Activated CD8-positive, alpha-beta memory T cell treated with anti-CD3 and anti-CD28 coated beads for 36 hours (primary cell): ENCODE data around the gene RUNX3. TPM values are rescaled to one million over a fixed set of nuclear protein-coding genes. Genes with fewer than 3 reads are reported as not detected.

Experiments used
- CTCF ChIA-PET: fragments of 350-600 bp; sonication (Branson Sonifier 250); formaldehyde crosslinking; loops from one replicate; lab custom pipeline; 2021; ENCODE audit warnings: antibody characterized with exemption; lab: Charles Lee
- POLR2A ChIA-PET: fragments of 350-600 bp; sonication (Branson Sonifier 250); formaldehyde crosslinking; loops from one replicate; lab custom pipeline; 2021; ENCODE audit warnings: antibody characterized with exemption; lab: Charles Lee
- total RNA-seq, 2 experiments: library from RNA; stranded (reverse); gene quantifications; one replicate each; pipeline ENCODE4 v1.2.3, GENCODE V29; 2021

RUNX3 gene
- total RNA-seq, 2 experiments from 2014 or later = 173 to 183 TPM

DNA sequence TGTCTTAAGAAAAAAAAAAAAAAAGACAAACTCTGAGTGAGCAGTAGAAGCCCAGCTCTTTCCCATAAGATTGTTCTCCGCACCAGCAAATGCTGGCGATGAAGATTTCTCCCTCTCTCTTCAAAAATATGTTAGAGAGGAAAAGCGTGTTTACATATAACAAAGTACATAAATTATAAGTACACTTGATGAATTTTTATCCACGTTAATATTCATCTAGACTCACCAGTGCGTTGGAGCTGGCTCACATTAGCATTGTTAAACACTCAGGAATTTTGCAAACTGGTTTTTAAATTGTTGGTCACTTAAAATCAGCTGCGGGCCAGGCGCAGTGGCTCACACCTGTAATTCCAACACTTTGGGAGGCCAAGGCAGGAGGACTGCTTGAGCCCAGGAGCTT lies 56.0 kb downstream of the RUNX3 start:
- POLR2A ChIA-PET = no interaction called here
- CTCF ChIA-PET = interaction anchor here (1.8 kb wide), 1 partner anchor 26 kb away, joined by 7 read pairs; no protein-coding TSS in a partner anchor

- ChIA-PET POLR2A (interaction anchor here (0.6 kb wide), 1 partner anchor 222 kb away, joined by 3 read pairs; no protein-coding TSS in a partner anchor), CTCF (no interaction called here)
Observed at GRCh38 chr1:24873148-24873547, 56.9 kb downstream of the RUNX3 start.

GRCh38 chr1:24872061-24872850 lies 57.8 kb downstream of the RUNX3 start:
- POLR2A ChIA-PET = no interaction called here
- CTCF ChIA-PET = interaction anchor here (0.6 kb wide), 1 partner anchor 85 kb away, joined by 3 read pairs; no protein-coding TSS in a partner anchor

GRCh38 chr1:24871306-24871901 lies 58.7 kb downstream of the RUNX3 start:
- POLR2A ChIA-PET = no interaction called here
- CTCF ChIA-PET = no interaction called here

DNA sequence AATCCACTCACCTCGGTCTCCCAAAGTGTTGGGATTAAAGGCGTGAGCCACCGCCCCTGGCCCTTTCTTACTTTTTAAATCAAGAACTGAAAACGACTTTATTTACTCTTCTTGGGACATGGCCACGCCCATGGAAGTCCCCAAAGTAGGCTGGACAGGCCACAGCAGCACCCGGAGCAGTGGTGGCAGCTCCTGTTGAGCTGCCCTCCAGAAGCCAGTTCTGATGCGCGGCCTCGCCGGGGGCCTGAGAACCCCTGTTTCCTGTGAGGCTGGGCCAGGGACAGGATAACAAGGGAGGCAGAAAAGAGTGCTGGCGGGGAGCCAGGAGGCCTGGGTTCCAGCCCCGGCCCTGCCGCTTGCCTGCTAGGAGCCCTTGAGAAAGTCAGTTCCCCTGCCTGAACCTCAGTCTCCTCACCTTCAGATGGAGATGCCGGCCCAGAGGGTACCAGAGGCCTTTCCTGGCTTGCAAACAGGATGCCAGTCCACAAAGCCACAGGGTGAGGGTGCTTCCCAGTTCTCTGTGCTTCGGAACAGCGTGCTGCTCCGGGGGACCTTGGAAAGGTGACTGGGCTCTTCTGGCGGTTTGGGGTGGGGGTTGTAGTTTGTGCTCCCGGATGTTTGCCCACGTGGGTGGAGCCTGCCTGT lies 59.4 kb downstream of the RUNX3 start:
- POLR2A ChIA-PET = no interaction called here
- CTCF ChIA-PET = no interaction called here

GRCh38 chr1:24868016-24868875 lies 61.8 kb downstream of the RUNX3 start:
- CTCF ChIA-PET = interaction anchor here (1.4 kb wide), 1 partner anchor 11 kb away, joined by 3 read pairs; no protein-coding TSS in a partner anchor
- POLR2A ChIA-PET = interaction anchor here (0.6 kb wide), 1 partner anchor 1093 kb away, joined by 3 read pairs; no protein-coding TSS in a partner anchor

- CTCF ChIA-PET = interaction anchor here (1.4 kb wide), 1 partner anchor 10 kb away, joined by 3 read pairs; no protein-coding TSS in a partner anchor
- POLR2A ChIA-PET = no interaction called here
Observed at GRCh38 chr1:24867084-24867870, 62.8 kb downstream of the RUNX3 start.

- CTCF ChIA-PET = no interaction called here
- POLR2A ChIA-PET = no interaction called here
Observed at GRCh38 chr1:24866211-24867083, 63.6 kb downstream of the RUNX3 start.

DNA sequence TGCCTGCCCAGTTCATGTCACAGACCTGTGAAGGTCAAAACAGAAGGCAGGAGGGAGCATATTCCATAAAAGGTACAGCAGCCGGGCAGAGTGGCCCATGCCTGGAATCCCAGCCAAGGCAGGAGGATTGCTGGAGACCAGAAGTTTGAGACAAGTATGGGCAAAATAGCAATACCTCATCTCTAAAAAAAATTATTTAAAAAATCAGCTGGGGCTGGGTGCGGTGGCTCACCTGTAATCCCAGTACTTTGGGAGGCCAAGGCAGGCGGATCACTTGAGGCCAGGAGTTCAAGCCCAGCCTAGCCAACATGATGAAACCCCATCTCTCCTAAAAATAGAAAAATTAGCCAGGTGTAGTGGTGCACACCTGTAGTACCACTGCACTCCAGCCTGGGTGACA lies 64.5 kb downstream of the RUNX3 start:
- ChIA-PET POLR2A (no interaction called here), CTCF (no interaction called here)

GRCh38 chr1:24865168-24865567 lies 64.9 kb downstream of the RUNX3 start:
- CTCF ChIA-PET = no interaction called here

DNA sequence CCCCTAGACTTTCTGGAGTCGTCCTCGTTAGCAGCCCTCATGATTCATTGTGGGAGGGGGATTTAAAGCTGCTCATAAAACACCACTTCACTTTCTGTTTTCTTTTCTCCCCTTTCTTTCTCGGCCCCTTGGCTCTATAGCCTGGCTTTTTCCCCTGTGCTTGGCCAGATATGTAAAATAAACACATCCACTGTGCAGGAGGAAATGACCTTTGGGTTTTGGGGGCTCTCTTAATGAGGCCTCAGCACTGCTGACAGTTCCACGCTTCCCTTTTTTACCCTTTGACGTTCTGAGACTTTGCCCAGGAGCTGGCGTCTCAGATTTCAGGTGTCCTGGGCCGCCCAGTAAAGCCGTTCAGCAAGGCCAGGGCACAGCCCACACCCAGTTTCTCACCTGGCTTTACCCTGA lies 65.7 kb downstream of the RUNX3 start:
- ChIA-PET POLR2A (no interaction called here), CTCF (no interaction called here)

More at GRCh38 chr1:24865168-24865567, 64.9 kb downstream of the RUNX3 start:
- POLR2A ChIA-PET = no interaction called here

- CTCF ChIA-PET = interaction anchor here (0.6 kb wide), 1 partner anchor 59 kb away, joined by 3 read pairs; no protein-coding TSS in a partner anchor
- POLR2A ChIA-PET = no interaction called here
Observed at GRCh38 chr1:24862775-24863483, 67.1 kb downstream of the RUNX3 start.

DNA sequence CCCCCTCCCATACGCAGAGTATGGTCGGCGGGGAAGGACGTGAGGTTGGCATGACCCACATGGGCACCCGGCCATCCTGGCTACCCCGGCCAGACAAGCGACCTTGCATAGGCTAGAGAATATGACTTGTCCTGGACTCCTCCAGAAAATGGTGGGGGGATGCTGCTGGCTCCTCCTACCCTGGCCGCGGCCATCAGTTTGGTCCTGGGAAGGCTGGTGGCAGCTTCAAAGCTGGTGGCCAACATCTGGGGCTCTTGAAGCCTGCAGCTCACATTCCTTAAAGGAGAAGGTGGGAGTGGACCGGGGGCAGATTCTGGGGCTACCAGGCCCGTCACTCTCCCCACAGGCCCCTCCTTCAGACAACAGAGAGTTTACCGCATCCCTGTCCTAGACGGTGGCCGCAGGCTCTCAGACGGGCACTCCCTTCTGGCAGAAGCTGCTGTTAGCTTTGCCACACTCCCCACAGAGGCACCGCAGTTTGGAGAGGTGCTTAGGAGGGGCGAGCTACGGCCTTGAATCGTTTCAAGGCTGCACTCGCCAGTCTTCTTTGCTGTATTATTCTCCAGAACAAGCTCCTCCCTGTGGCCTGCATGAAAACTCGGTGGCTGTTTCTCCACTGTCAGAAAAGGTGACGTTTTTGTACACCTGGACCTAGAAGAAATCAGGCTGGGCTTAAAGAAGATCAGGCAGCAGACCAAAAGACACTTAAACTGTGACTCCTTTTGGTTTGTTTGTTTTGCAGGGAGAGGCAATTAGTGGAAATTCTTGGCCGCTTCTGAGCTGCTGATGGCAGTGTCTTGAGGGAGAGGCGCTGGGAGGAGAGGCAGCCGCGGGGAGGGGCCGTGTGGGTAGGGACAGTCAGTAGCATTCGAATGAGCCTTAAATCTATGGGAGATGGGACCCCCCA lies 68.0 kb downstream of the RUNX3 start:
- ChIA-PET CTCF (no interaction called here), POLR2A (no interaction called here)

- ChIA-PET POLR2A (no interaction called here), CTCF (interaction anchor here (1.0 kb wide), 1 partner anchor 176 kb away, joined by 3 read pairs; no protein-coding TSS in a partner anchor)
Observed at GRCh38 chr1:24860841-24861240, 69.2 kb downstream of the RUNX3 start.

DNA sequence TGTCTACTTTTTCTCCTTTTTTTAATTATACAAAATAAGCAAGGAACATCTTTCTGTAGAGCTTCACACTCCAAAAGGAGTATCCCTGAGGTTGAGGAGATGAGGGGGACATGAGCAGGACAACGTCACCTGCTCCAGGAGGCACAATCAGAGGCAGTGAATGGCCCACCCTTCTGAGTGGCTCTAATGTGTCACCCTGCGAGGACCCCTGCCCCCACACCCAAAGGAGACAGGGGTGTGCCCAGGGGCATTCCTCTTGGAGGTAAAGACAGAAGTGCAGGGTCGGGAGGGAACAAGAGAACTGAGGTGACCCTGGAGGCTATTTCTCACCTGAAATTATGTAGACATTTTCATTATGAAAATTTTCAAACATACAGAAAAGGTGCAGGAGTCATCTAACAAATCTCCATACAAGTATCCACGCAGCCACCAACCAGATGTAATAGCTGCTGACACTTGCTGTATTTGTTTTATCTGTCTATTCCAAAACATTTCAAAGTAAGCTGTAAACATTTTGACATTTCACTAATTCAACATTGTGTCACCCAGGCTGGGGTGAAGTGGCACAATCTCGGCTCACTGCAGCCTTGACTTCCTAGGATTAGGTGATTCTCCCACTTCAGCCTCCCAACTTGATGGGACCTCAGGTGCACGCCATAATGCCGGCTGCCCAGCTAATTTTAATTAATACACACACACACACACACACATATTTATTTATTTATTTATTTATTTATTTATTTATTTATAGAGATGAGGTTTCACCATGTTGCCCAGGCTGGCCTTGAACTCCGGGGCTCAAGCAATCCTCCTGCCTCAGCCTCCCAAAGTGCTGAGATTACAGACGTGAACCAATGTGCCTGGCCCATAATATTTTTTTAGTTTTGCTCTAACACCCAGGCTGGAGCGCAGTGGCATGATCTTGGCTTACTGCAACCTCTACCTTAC lies 70.7 kb downstream of the RUNX3 start:
- POLR2A ChIA-PET = no interaction called here

More for the DNA sequence above, 70.7 kb downstream of the RUNX3 start:
- CTCF ChIA-PET = interaction anchor here (0.6 to 1.0 kb wide), 2 partner anchors 137 to 178 kb away, joined by 3 to 4 read pairs; no protein-coding TSS in a partner anchor
